ENCODE measurements around the gene MACC1.
"Not testable (repeated sequence)": the region's sequence is repeated elsewhere in the genome, so short reads cannot be mapped to it uniquely, and the experiment has no call there.

MACC1 gene

GRCh38 chr7:20229646-20230500 lies 12.7 kb upstream of the MACC1 start:
- DNase-seq, result no peak

DNA sequence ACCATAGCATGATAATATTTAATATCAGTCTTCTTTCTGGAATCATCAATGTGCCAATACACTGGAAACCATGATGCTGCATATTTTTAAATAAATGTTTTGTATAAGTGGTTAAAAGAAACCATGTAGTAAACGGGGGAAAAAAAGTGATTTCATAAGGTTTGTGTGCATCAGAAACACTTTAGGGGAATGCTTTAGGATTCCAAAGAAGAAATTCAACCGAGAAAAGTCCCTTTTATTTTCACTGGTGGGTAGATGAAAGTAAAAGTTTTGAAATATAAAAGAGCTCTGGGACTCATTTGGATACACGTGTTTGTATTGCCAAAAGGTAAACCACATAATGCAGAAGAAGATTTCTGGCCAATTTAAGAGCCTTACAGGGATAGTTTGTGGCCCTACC lies 11.9 kb upstream of the MACC1 start:
- no peak for DNase-seq

DNA sequence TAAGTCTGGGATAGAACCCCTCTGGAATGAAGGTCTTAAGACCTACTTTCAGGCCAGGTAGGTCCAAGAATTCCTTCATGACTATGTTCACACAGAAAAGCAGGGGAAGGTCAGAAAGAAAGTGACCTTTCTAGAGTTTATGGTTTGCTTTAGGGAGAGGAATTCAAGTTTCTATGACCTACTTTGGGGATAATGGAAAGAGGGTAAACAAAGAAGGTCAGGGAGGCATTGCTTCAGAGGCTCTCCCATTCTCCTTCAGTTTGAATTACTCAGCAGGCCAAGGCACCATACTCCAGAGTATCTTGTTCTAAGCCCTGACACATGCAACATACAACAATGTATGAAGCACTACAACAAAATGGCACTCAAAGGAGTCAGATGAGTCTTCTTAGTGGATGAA lies 11.5 kb upstream of the MACC1 start:
- no peak for DNase-seq

GRCh38 chr7:20227291-20227795 lies 10.2 kb upstream of the MACC1 start:
- no peak for DNase-seq

DNA sequence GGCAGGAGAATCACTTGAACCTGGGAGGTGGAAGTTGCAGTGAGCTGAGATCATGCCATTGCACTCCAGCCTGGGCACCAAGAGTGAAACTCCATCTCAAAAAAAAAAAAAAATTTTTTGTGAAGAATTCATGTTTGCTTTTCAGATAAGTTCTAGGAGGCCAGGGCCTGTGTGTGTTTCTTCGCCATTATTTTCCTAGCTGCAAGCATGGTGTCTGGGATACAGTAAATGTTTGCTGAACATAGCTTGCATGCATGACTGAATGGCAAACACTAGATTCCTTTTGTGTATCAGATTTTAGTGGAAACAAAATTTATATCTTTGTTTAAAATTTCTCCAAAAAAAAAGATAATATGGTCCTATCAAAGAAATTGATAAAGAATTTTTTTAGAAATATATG lies 9.7 kb upstream of the MACC1 start:
- no peak for DNase-seq

DNA sequence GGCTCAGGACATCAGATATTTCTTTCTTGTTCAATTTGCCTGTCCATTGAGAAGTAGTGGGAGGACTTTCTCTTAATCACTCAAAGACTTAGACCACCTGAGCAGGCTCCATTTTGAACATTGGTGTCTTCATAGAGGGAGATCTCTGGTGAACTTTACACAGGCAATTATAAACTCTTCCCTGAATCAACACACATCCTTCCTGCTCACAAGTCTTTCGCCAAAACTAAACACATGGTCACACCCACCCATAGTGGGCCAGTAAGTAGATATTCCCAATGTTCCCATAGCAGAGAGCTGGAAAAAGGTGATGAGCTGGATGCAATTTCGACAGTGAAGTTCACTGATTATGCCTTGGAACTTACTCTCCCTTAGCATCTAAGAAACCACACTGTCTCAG lies 8.2 kb upstream of the MACC1 start:
- DNase-seq, result no peak

GRCh38 chr7:20224025-20224424 lies 6.8 kb upstream of the MACC1 start:
- no peak for DNase-seq

- DNase-seq, result no peak
Observed at GRCh38 chr7:20223356-20223755, 6.2 kb upstream of the MACC1 start.

DNA sequence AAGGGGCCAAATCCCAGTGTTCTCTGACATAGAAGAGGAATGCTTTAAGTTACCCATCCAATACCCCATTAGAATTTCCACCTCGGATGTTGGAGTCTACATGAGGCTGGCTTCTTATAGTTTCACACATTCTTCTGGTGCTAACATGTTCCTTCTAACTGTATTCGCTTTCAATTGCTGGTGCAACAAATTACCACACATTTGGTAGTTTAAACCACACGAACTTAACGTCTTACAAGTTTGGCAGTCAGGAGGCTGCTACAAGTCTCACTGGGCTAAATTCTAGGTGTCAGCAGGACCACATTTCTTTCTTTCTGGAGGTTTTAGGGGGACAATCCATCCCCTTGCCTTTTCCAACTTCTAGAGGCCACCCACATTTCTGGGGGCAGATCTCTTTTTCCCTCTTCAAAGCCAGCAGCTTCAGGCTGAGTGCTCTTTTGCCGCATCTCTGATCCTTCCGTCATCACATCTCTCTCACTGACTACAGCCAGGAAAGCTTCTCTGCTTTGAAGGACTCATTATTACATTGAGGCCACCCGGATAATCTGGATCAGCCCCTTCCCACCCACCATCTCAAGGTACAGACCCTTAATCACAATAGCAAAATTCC lies 5.1 kb upstream of the MACC1 start:
- no peak for DNase-seq

DNA sequence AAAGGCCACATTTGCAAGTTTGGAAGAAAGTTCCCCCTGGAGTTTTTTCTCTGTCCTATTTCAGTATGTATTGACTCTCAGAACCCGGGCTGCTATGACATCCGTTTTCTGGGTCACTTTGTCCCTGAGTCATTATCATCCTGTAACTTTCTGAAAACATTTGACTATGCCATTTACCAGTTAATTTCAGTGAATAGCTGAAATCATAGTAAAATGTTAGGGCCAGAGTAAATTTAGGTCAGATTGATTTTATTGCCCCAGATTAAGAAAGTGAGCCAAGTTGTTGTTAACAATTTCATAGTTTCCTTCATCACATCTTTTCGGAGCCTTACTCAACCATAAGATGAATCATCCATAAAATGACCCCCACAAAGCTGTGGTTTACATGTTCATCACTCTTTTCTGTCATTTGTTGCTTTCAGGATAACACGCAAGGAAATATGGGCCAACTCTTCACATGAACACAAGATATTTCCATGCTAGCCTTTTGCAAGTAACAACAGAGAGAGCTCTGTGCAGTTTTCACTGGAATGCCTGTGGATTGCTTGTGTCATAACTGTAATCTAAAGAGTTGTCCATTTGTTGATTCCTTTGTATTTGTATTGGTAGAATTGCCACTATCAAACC lies 3.9 kb upstream of the MACC1 start:
- DNase-seq, result peak; percentile 38

- DNase-seq, result no peak
Observed at GRCh38 chr7:20220293-20220761, 3.1 kb upstream of the MACC1 start.

GRCh38 chr7:20219446-20220292 lies 2.5 kb upstream of the MACC1 start:
- peak; percentile 99 for DNase-seq

DNA sequence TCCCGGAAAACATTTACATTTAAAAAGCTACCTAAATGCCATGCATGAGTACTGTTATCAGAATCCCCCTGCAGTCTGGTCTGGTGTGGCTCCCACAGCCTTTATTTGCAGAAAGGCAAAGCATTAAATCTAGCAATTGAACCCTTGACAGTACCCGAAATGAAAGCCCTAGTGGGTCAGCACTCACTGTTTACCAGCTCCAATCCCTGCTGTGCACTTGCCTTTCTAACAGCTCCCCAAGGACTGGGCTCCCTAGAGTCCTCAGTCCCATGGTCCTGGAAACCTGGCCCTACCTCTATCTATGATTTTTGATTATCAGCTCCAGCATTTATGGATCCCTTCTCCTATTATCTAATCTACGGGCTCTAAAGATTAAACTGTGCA lies 1.9 kb upstream of the MACC1 start:
- DNase-seq, result no peak

- no peak for DNase-seq
Observed at GRCh38 chr7:20218279-20218678, 1.1 kb upstream of the MACC1 start.

DNA sequence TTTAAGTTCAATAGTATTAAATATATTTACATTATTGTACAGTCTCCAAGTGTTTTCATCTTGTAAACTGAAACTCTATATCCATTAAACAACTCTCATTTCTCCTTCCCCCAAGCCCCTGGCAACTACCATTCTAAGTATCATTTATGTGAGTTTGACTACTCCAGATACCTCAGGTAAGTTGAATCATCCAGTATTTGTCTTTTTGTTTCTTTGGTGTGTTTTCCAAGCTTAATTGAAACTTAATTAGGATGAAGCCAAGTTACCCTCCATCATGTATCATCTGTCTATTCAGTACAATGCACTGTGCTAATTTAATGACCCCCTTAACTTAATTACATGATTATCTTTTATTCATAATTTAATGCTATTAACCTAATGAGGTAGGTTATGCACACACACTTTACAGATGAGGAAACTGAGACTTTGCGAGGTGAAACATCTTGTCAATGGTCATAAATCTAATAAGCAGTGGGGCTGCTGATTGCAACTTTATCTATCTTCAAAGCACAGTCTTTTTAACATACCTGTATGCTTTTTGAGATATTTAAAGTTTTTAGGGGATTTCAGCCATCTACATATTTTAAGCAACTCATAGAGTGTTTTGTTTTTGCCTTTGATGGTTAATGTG lies 663 bp downstream of the MACC1 start:
- peak; percentile 6 for DNase-seq

DNA sequence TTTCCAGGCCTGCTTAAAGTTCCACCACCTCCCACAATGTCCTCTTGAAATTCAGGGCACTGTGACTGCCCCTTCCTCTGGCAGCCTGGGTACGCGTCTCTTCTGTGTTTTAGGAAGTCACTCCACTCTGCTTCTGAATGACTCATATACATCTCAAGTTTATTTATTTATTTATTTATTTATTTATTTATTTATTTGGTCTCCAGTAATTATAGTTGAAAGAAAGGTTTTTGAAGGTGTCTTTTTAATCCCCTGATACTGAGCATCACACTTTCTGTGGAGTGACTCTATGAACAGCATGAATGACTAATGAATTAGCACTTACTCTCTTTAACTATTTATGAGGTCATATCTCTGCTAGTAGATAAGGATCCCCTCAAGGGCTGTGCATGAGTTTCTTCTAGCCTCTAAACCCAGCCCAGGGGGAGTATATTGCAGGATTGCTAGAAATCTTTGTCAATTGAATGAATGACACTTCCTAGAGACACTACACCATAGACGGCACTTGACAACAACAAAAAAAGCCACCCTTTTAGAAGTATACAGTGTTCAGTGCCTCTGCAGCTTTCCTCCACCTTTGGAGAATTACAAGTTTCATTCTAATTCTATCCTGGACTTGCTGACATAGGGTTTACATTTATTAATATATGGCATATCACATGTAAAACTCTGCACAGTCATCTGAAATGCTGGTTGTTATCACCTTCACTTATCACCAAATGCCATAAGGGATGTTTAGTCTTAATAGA lies 2.1 kb downstream of the MACC1 start:
- DNase-seq, result peak; percentile 64

DNA sequence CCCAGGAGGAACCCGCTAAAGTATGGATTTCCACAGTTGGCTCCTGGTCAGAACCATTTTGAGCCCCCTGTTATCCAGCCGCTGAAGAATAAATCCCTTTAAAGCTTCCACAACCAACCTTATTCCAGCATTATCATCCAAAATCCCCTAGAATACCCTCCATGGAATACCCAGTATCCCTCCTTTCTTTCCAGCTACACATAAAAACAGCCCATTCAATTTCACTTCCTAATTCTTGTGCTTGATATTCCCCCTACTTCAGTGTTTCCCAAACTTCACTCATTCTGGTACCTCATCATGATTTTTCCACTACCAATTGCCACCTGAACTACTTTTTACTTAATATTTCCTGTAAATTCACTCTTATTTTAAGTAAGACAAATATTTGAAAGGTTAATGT lies 3.1 kb downstream of the MACC1 start:
- DNase-seq, result no peak

- no peak for DNase-seq
Observed at GRCh38 chr7:20213378-20213777, 3.8 kb downstream of the MACC1 start.

DNA sequence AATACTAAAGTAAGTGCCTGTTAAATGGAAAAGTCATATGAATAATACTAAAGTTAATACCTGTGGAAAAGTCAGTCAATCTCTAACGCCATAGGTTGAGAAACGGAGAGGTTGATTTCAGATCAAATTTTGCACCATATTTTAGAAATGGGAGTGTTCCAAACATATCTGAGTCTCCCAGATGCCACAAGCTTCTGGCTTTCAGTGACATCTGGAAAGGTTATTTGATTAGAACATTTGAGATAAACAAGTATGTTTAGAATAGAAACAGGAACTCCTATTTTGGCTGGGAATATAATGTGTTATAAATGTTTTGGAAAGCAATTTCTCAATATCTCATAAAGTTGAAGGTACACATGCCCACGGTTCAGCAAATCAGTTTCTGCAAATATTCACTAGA lies 5.8 kb downstream of the MACC1 start:
- DNase-seq, result peak; percentile 73

GRCh38 chr7:20208651-20209307 lies 8.4 kb downstream of the MACC1 start:
- DNase-seq, result no peak

- not testable (repeated sequence) for DNase-seq
Observed at GRCh38 chr7:20207811-20208210, 9.4 kb downstream of the MACC1 start.

All from hematopoietic multipotent progenitor cell treated with erythropoietin and hydrocortisone succinate and interleukin-3 and kit ligand, for 8 days (in vitro differentiated cells).